Activated CD4-positive, alpha-beta T cell treated with anti-CD3 and anti-CD28 coated beads, Interleukin-2, amount 50 U/mL, for 16 hours (primary cell): ENCODE measurements around the gene TMC2.
A peak's percentile ranks its signal among the peaks of the same experiment; 100 is the strongest.
"Not testable (repeated sequence)": the region's sequence is repeated elsewhere in the genome, so short reads cannot be mapped to it uniquely, and the experiment has no call there.

Experiments
- DNase-seq: peaks from one replicate; pipeline ENCODE4 v3.0.0-alpha.2; 2020

The TMC2 gene, protein sequence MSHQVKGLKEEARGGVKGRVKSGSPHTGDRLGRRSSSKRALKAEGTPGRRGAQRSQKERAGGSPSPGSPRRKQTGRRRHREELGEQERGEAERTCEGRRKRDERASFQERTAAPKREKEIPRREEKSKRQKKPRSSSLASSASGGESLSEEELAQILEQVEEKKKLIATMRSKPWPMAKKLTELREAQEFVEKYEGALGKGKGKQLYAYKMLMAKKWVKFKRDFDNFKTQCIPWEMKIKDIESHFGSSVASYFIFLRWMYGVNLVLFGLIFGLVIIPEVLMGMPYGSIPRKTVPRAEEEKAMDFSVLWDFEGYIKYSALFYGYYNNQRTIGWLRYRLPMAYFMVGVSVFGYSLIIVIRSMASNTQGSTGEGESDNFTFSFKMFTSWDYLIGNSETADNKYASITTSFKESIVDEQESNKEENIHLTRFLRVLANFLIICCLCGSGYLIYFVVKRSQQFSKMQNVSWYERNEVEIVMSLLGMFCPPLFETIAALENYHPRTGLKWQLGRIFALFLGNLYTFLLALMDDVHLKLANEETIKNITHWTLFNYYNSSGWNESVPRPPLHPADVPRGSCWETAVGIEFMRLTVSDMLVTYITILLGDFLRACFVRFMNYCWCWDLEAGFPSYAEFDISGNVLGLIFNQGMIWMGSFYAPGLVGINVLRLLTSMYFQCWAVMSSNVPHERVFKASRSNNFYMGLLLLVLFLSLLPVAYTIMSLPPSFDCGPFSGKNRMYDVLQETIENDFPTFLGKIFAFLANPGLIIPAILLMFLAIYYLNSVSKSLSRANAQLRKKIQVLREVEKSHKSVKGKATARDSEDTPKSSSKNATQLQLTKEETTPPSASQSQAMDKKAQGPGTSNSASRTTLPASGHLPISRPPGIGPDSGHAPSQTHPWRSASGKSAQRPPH

DNA sequence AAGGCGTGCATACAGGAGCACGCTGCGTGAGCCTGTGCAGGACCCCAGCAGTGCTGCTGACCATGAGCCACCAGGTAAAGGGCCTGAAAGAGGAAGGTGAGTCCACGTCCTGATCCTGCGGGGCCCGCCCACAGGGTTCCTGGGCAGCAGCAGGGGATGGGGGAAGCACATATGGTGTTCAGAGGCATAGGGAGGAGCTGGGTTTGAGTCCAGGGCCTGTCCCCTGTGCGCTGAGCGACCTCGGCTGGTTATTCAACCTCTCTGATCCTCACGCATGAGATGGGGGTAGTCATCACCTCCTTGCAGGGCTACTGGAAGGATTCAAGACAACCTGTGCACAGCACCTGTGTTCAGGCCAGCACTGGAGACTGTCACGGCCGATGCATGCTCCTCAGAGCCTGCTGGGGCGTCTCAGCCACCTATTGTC lies at the start of gene TMC2:
TMC2 (plus strand) TSS at position 14 of the 427 bp plus-strand sequence; CDS start at position 63, 49 bp downstream.
- no peak for DNase-seq

DNA sequence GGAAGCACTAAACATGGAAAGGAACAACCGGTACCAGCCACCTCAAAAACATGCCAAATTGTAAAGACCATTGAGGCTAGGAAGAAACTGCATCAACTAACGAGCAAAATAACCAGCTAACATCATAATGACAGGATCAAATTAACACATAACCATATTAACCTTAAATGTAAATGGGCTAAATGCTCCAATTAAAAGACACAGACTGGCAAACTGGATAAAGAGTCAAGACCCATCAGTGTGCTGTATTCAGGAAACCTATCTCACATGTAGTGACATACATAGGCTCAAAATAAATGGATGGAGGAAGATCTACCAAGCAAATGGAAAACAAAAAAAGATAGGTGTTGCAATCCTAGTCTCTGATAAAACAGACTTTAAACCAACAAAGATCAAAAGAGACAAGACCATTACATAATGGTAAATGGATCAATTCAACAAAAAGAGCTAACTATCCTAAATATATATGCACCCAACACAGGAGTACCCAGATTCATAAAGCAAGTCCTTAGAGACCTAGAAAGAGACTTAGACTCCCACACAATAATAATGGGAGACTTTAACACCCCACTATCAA lies 33.5 kb upstream of the TMC2 start:
- not testable (repeated sequence) for DNase-seq

DNA sequence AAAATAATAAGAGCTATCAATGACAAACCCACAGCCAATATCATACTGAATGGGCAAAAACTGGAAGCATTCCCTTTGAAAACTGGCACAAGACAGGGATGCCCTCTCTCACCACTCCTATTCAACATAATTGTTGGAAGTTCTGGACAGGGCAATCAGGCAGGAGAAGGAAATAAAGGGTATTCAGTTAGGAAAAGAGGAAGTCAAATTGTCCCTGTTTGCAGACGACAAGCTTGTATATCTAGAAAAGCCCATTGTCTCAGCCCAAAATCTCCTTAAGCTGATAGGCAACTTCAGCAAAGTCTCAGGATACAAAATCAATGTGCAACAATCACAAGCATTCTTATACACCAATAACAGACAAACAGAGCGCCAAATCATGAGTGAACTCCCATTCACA lies 31.6 kb upstream of the TMC2 start:
- not testable (repeated sequence) for DNase-seq

DNA sequence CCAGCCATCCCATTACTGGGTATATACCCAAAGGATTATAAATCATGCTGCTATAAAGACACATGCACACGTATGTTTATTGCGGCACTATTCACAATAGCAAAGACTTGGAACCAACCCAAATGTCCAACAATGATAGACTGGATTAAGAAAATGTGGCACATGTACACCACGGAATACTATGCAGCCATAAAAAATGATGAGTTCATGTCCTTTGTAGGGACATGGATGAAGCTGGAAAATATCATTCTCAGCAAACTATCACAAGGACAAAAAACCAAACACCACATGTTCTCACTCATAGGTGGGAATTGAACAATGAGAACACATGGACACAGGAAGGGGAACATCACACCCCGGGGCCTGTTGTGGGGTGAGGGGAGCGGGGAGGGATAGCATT lies 29.9 kb upstream of the TMC2 start:
- not testable (repeated sequence) for DNase-seq

DNA sequence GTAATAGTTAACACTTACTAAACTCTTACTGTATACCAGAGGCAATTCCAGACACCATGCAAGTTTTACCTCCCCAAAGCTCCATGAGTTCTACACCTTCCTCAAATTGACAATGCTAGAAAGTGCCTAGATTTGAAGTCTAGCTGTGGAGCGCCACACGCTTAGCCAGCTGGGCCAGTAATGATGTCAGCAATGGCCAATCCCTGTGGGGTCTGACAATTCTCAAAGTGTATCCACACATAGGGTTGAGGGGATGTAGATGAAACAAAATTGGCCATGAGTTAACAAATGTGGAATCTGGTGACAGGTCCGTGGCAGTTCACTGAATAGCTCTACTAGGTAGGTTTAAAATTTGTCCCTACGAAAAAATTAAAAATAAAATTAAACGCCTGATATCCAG lies 28.9 kb upstream of the TMC2 start:
- no peak for DNase-seq

DNA sequence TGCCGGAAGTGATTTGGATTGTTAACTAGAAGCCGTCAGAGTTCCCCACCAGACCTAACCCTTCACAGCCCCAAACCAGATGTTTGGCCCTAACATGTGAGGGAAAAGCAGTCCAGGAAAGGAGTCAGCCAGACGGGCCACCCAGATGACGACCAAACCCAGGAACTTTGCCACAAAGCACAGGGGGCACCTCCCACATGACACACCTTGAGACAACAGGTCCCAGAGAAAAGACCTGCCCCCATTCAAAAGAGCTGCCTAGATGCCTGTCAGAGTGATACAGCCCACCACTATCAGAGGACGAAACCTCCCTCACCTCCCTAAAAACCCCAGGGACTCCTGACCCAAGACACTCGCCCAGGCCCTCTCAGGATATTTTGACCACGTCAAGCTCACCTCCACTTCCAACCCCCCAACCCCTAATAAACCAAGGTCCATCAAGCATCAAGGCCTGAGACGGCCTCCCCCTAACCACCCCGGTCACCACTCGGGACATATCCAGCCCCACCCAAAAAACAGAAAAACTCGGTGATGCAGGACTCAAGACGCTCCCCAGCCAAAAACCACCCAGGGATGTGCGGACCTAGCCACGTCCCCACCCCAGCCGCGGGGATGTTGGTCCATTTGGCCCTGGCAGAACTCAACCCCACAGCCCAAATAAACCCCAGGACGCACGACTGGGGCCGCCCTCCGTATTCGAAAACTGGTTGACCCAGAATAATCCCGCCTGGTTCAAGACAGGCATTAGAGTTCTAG lies 28.3 kb upstream of the TMC2 start:
- no peak for DNase-seq

DNA sequence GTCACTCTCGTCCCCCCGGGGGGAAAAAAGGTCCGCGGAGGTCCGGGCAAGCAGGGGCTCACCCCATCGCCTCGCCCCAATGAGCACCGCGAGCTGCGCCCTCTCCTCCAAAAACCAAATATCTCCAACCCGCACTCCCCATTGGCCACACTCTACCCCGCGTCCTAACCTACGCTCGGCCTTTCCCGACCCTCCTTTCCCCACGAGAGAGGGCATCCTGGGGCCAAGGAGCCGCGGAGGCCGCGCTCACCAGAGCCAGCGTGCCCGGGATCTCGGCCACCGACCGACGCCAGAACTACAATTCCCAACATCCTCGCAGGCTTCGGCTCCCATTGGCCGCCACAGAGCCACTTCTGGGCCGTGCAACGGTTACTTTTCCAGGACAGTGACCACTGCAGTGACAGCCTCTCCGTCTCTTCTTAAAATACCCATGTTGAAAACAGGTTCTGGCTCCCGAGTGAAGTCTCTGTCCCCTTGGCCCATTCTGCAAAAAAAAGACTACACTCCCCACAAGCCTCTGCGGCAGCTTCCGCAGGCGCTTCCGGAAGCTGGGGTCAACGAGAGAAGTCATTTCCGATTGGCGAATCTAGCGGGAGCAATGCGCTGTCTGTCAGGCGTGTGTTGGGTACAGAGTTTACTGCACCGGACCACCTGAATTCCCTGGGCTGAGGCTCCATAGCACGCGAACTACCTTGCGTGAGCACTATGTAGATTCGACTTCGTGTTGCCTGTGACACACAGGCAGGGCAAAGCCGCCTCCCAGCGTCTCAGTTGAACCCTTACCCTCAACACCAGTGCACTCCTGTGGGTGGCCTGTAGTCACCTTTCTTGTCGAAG lies 27.5 kb upstream of the TMC2 start, which contains the start of gene ZNF343:
ZNF343 (minus strand) TSS at position 285 of the 837 bp plus-strand sequence. CDS start 15,020 bp downstream, outside the sequence.
- DNase-seq = peak; percentile 88

DNA sequence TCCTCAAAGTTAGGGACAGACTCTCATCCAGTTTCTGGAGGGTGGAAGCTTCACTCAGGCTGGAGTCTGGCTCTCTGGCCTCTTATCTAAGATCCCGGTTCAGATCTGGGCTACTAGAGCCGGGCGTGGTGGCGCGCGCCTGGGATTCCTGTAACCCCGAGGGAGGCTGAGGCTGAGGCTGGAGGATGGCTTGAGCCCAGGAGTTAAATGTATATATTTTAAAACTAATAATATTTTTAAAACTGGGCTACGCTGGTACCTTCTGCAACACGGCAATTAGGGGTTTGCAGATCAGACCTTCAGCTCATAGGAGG lies 26.9 kb upstream of the TMC2 start:
- no peak for DNase-seq

DNA sequence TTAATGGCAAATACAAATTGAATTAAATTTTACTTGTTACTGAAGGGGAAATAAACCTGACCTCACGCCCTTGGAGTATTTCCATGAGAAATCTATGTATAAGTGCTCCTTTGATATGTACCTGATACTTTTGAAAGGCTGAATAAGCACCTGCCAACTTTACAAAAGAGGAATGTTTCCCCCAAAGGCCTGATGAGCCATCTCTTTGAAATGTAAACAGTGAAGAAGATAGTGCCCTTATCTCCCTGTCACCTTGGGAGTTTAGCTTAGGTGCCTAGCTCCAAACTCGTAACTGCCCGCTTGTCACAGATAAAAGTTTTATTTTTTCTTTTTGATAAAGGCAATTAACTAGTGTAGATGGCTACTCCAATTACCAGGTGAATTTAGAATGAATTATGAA lies 26.6 kb upstream of the TMC2 start:
- DNase-seq = no peak

DNA sequence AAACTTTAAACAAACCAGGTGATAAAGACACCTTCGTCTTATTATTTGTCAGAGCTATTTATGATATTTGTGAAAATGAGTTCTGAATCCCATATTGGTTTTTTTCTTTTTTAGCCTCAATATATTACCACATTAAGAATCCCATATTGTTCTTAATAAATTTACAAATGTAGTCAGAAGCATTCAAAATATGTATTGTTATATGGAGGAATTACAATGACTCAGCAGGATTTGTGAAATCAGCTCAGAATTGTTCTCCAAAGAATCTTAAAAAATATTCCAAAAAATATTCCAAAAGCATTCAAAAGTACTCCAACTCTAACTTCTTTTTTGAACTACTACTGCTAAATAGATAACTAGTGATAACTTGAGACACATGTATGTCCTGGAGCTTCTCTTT lies 21.2 kb upstream of the TMC2 start:
- DNase-seq = no peak

DNA sequence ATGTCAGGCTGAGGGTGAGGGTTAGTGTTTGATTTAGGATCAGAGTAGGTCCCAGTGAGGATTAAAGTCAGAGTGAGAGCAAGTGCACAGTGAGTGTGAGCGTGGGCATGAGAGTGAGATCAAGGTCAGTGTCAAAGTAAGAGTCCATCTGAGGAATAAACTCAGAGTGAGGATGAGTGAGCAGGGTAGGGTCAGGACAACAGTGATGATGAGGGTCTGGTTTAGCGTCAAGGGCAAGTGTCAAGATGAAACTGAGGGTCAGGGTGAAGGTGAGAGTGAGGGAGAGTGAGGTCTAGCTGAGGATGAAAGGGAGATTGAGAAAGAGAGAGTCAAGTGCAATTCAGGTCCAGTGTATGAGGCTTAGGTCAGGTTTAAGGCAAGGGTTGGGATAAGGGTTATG lies 20.0 kb upstream of the TMC2 start:
- DNase-seq = no peak

DNA sequence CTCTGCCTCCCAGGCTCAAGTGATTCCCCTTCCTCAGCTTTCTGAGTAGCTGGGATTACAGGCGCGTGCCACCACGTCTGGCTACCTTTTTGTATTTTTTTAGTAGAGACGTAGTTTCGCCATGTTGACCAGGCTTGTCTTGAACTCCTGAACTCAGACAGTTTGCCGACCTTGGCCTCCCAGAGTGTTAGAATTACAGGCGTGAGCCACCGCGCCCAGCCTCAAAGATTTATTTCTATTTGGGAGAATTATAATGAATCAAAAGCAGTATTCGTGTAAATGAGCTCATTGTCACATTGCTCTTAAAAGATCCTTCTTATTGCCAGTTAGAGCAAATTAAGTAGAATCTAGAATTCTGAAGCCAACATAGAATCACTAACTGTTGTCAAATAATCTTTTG lies 18.3 kb upstream of the TMC2 start:
- DNase-seq = no peak

DNA sequence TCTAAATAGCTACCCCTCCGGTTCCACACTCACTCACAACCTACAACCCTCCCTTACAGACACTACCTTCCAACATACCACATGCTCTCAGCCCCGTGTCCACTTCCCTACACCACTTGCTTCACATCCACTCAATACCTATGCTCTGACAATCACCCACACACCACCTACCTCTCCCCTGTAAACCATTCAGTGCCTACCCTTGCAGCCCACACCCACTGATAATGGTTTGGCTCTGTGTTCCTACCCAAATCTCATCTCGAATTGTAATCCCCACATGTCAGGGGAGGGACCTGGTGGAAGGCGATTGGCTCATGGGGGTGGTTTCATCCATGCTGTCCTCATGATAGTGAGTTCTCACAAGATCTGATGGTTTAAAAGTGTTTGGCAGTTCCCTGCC lies 17.8 kb upstream of the TMC2 start:
- DNase-seq = no peak

DNA sequence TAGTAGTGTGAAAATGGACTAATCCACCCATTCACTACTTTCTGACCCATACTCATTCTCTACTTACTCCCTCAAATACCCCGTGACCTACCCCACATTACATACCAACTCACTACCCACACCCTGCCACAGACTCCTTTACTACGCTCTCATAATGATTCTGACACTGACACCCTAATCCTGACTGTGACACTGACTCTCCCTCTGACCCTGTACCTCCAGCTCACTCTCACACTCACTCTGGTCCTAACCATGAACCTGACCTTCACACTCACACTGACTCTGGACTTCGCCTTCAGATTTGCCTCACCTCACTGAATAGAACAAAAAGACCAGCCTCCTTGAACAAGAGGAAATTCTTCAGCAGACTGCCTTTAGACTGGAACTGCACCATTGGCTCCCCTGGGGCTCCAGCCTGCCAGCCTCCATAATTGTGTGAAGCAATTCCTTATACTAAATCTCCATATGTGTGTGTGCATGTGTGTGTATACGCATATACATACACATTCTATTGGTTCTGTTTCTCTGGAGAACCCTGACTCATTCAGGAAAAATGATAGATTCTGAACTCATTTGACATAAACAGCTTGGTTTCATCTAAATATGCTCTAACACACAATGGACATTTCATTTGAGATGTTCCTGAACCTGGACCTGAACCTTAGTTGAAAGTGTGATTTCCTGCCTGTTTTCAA lies 17.1 kb upstream of the TMC2 start:
- DNase-seq = no peak

DNA sequence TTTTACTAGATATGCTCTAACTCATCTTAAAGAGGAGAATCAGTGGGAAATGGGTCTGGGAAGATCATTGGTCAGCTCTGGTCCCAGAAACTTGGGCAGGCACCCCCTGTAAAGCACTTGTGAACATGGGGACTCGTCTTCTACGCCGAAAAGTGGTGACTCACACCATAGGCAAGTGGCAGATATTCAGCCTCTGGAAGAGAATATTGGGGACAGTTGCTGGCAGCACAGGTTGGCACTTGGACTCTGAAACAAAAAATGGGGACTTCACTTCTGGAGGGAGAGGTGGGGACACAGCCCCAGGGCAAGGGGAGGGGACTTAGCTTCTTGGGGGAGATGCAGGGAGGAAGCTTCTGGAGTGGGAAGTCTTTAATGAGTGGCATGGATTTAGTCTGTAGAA lies 15.8 kb upstream of the TMC2 start:
- no peak for DNase-seq

DNA sequence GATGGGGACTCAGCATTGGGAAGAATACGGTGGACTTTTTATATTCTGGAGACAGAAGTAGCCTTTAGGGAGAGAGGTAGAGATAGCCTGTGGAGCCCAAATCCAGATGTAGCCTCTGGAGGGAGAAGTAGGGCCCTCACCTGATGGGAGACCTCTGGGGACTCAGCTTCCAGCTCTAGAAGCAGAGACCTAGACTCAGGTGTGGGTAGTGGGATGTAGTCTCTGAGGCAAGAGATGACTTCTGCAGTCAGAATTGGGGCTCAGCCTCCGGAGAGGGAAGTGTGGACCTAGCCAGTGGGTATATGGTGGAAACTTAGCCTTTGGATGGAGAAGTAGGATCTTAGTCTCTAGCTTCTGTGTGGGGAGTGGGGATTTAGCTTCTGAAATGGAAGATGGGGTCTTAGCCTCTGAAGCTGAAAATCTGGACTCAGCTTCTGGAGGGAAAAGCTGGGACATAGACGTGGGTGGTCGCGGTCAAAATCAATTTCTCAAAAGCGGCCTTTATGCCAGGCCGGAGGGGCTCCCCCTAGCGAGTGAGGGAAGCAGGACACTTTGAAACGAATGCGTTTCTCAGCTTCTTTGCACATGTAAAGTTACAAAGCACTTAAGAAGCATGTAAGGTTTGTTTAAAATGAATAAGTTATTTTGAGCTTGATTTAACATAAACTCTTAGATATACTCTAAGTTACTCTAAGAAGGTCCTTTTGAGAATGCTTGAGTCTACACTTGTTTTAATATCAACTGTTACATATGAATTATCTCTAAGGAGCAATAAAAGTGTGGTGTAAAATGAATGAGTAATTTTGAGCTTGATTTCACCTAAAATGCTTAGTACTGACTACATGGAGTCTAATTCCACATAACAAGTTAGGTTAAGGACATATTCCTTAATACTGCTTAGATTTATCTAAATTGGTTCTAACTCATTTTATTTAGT lies 14.7 kb upstream of the TMC2 start:
- peak; percentile 56 for DNase-seq

DNA sequence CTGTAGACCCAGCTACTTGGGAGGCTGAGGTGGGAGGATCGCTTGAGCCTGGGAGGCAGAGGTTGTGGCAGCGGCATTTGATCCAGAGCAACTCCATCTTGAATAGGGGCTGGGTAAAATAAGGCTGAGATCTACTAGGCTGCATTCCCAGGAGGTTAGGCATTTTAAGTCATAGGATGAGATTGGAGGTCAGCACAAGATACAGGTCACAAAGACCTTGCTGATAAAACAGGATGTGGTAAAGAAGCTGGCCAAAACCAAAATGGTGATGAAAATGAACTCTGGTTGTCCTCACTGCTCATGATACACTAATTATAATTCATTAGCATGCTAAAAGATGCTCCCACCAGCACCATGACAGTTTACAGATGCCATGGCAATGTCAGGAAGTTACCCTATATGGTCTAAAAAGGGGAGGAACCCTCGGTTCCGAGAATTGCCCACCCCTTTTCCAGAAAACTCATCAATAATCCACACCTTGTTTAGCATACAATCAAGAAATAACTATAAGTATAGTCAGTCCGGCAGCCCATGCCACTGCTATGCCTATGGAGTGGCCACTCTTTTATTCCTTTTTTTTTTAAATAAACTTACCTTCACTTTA lies 13.4 kb upstream of the TMC2 start:
- peak; percentile 18 for DNase-seq

DNA sequence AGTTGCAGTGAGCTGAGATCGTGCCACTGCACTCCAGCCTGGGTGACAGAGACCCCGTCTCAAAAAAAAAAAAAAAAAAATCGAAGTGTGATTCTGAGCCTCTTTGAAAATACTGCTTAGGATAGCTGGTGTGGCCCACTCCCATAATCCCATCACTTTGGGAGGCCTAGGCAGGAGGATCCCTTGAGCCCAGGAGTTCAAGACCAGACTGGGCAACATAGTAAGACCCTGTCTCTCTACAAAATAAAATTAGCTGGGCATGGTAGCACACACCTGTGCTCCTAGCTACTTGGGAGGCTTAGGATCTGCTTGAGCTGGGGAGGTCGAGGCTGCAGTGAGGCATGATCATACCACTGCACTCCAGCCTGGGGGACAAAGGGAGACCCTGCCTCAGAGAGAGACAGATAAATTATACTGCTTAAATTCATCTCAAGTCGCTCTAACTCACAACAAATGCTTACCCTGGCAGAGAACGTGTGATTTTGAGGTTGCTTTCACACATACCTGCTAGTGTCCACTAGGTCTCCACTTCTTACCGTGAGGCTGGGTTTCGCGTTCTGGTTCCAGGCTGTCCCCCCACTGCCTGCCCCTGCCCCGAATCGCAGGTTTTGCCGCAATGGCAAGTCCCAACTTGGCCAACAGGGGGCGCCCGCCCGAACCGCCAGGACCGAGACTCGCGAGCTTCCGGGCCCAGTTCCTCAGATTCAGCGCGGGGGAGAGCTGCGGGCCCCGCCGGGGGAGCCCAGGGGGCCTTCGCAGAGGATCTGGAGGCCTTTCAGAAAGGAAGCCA lies 12.3 kb upstream of the TMC2 start:
- DNase-seq = peak; percentile 91
